ENCODE data around the gene BCL2. TPM values are rescaled to one million over a fixed set of nuclear protein-coding genes. Genes with fewer than 3 reads are reported as not detected.

The BCL2 gene
- total RNA-seq, 4 donors from 2014 or later: 10.7 to 37.3 (median 24.2) TPM

- TF ChIP-seq POLR2A (IDR thresholded peaks at IDR 0.05): no peak
- no peak for TF ChIP-seq EP300 (IDR thresholded peaks at IDR 0.05)
- TF ChIP-seq POLR2AphosphoS5 (IDR thresholded peaks at IDR 0.05): no peak
- TF ChIP-seq, protein P1, sequence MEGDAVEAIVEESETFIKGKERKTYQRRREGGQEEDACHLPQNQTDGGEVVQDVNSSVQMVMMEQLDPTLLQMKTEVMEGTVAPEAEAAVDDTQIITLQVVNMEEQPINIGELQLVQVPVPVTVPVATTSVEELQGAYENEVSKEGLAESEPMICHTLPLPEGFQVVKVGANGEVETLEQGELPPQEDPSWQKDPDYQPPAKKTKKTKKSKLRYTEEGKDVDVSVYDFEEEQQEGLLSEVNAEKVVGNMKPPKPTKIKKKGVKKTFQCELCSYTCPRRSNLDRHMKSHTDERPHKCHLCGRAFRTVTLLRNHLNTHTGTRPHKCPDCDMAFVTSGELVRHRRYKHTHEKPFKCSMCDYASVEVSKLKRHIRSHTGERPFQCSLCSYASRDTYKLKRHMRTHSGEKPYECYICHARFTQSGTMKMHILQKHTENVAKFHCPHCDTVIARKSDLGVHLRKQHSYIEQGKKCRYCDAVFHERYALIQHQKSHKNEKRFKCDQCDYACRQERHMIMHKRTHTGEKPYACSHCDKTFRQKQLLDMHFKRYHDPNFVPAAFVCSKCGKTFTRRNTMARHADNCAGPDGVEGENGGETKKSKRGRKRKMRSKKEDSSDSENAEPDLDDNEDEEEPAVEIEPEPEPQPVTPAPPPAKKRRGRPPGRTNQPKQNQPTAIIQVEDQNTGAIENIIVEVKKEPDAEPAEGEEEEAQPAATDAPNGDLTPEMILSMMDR (IDR thresholded peaks at IDR 0.05): no peak
- Histone ChIP-seq H3K9me3 (no peaks in the 10 kb centered on the region), H3K27me3 (no peaks in the 10 kb centered on the region), H3K36me3 (no peaks in the 10 kb centered on the region), H3K4me1 (peaks cover 21% of the 10 kb centered on the region), H3K27ac (no peak overlapping the region), H3K4me3 (no peak overlapping the region)
- 24% methylated on average over 2 of the region's 2 CpGs for WGBS
- DNase-seq (ENCODE audit: low spot score in 2 of 2): no peak
Measured at GRCh38 chr18:63186520-63187222, 132.9 kb downstream of the BCL2 start.

DNA sequence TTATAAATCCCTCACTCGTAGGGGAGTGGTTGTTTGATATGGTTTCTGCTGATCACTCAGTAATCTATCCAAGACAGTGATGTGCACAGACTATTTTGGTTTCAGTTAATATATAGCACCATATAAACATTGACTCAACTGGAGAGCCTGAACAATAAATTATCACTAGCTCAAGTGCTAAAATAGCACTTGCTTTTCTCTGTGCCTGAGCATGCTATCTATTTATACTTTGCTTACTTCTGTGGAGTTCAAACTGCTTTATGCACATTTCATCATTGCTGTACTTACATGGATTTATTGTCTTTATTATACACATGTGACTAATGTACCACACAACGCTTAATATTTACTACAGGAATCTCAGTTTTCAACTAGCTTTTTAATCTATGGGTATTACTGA is 133.6 kb downstream of the BCL2 start:
- H3K4me3 ChIP-seq: no peak overlapping the region
- DNase-seq (ENCODE audit: low spot score in 2 of 2): no peak
- H3K27me3 ChIP-seq: no peaks in the 10 kb centered on the region
- H3K4me1 ChIP-seq: peaks cover 26% of the 10 kb centered on the region
- 59% methylated on average over 2 of the region's 2 CpGs for WGBS
- no peaks in the 10 kb centered on the region for H3K36me3 ChIP-seq
- TF ChIP-seq, protein P1 (IDR thresholded peaks at IDR 0.05): no peak
- no peak for TF ChIP-seq POLR2AphosphoS5 (IDR thresholded peaks at IDR 0.05)
- H3K27ac ChIP-seq: no peak overlapping the region
- H3K9me3 ChIP-seq: no peaks in the 10 kb centered on the region

GRCh38 chr18:63183952-63184770 is 135.4 kb downstream of the BCL2 start:
- TF ChIP-seq POLR2A (IDR thresholded peaks at IDR 0.05) (no peak), POLR2AphosphoS5 (IDR thresholded peaks at IDR 0.05) (no peak), EP300 (IDR thresholded peaks at IDR 0.05) (no peak)
- TF ChIP-seq, protein P1 (IDR thresholded peaks at IDR 0.05): no peak
- no peak overlapping the region for H3K27ac ChIP-seq
- no peak for DNase-seq (ENCODE audit: low spot score in 2 of 2)
- H3K9me3 ChIP-seq: no peaks in the 10 kb centered on the region
- no peaks in the 10 kb centered on the region for H3K27me3 ChIP-seq
- 95% methylated on average over 6 of the region's 8 CpGs for WGBS
- H3K4me1 ChIP-seq: peaks cover 35% of the 10 kb centered on the region
- no peaks in the 10 kb centered on the region for H3K36me3 ChIP-seq
- H3K4me3 ChIP-seq: no peak overlapping the region

DNA sequence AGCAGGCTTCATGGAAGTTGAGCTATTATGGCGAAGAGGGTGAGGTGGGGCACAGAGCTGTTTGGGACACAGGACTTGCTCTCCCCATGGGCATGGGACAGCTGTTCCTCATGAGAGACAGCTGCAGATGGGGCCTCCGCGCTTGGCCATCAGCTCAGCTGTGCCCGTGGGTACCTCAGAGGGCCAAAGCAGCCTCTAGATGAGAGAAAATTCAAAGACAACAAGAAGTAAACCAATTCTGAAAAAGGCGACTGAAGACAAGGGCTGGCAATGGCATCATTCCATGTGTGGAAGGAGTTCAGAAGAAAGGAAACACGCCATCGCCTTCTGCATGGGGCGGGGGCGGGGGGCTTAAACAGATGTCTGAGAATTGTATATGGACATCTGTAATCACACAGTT is 136.2 kb downstream of the BCL2 start:
- WGBS: 75% methylated on average over 9 of the region's 9 CpGs
- TF ChIP-seq EP300 (IDR thresholded peaks at IDR 0.05): no peak
- no peak for TF ChIP-seq POLR2AphosphoS5 (IDR thresholded peaks at IDR 0.05)
- TF ChIP-seq POLR2A (IDR thresholded peaks at IDR 0.05): no peak
- TF ChIP-seq, protein P1 (IDR thresholded peaks at IDR 0.05): no peak
- Histone ChIP-seq H3K4me1 (peaks cover 43% of the 10 kb centered on the region), H3K27ac (no peak overlapping the region), H3K36me3 (no peaks in the 10 kb centered on the region), H3K9me3 (no peaks in the 10 kb centered on the region), H3K4me3 (no peak overlapping the region), H3K27me3 (no peaks in the 10 kb centered on the region)
- no peak for DNase-seq (ENCODE audit: low spot score in 2 of 2)

DNA sequence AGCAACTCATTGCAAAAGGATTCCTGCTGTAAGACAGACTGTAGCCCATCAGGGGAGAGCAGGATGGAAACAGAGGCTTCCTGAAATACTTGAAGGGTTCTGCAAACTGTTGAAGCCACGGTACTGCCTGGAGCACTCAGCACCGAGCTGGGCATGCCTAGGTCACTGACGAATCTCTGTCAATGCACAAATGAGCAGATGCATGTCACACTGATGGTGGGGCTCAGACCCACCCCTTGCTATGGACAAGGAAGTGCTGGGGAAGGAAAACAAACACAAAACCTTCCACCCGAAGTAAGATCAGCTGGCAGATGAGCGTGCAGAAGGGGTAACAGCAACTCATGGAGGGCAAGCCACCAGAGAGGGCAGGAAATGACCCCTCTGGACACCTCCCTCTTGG is 136.7 kb downstream of the BCL2 start:
- H3K36me3 ChIP-seq: no peaks in the 10 kb centered on the region
- peaks cover 44% of the 10 kb centered on the region for H3K4me1 ChIP-seq
- 53% methylated on average over 5 of the region's 5 CpGs for WGBS
- H3K27me3 ChIP-seq: no peaks in the 10 kb centered on the region
- TF ChIP-seq POLR2AphosphoS5 (IDR thresholded peaks at IDR 0.05) (no peak), POLR2A (IDR thresholded peaks at IDR 0.05) (no peak), EP300 (IDR thresholded peaks at IDR 0.05) (no peak)
- TF ChIP-seq, protein P1 (IDR thresholded peaks at IDR 0.05): no peak
- no peak overlapping the region for H3K27ac ChIP-seq
- H3K9me3 ChIP-seq: no peaks in the 10 kb centered on the region
- DNase-seq (ENCODE audit: low spot score in 2 of 2): no peak
- no peak overlapping the region for H3K4me3 ChIP-seq
